ENCODE data around the gene FERD3L.
"Not testable (repeated sequence)": the region's sequence is repeated elsewhere in the genome, so short reads cannot be mapped to it uniquely, and the experiment has no call there.

The FERD3L gene

GRCh38 chr7:19144661-19145433, at the start of gene FERD3L:
FERD3L (minus strand) TSS chr7:19145421; CDS start chr7:19145362, 59 bp downstream.
- in situ Hi-C loops (cut with MboI; ENCODE audit: low sequenced_read_pairs), result no loop called here

GRCh38 chr7:19194417-19194816, 49.2 kb upstream of the FERD3L start:
- in situ Hi-C loops (cut with MboI; ENCODE audit: low sequenced_read_pairs), result not testable (repeated sequence)

GRCh38 chr7:19181634-19182033, 36.4 kb upstream of the FERD3L start:
- in situ Hi-C loops (cut with MboI; ENCODE audit: low sequenced_read_pairs), result no loop called here

GRCh38 chr7:19178595-19178994, 33.4 kb upstream of the FERD3L start:
- in situ Hi-C loops (cut with MboI; ENCODE audit: low sequenced_read_pairs), result no loop called here

GRCh38 chr7:19177269-19177668, 32.0 kb upstream of the FERD3L start:
- in situ Hi-C loops (cut with MboI; ENCODE audit: low sequenced_read_pairs), result no loop called here

- in situ Hi-C loops (cut with MboI; ENCODE audit: low sequenced_read_pairs), result no loop called here
Measured at GRCh38 chr7:19175241-19175640, 30.0 kb upstream of the FERD3L start.

- in situ Hi-C loops (cut with MboI; ENCODE audit: low sequenced_read_pairs), result no loop called here
Measured at GRCh38 chr7:19161671-19162070, 16.4 kb upstream of the FERD3L start.

- in situ Hi-C loops (cut with MboI; ENCODE audit: low sequenced_read_pairs), result no loop called here
Measured at GRCh38 chr7:19146699-19147098, 1.5 kb upstream of the FERD3L start.

GRCh38 chr7:19145434-19146115, 354 bp upstream of the FERD3L start:
- in situ Hi-C loops (cut with MboI; ENCODE audit: low sequenced_read_pairs), result no loop called here

GRCh38 chr7:19143881-19144574, 1.2 kb downstream of the FERD3L start:
- in situ Hi-C loops (cut with MboI; ENCODE audit: low sequenced_read_pairs), result no loop called here

GRCh38 chr7:19139706-19140327, 5.4 kb downstream of the FERD3L start:
- in situ Hi-C loops (cut with MboI; ENCODE audit: low sequenced_read_pairs), result no loop called here

GRCh38 chr7:19133886-19134285, 11.3 kb downstream of the FERD3L start:
- in situ Hi-C loops (cut with MboI; ENCODE audit: low sequenced_read_pairs), result no loop called here

- in situ Hi-C loops (cut with MboI; ENCODE audit: low sequenced_read_pairs), result no loop called here
Measured at GRCh38 chr7:19133390-19133789, 11.8 kb downstream of the FERD3L start.

- in situ Hi-C loops (cut with MboI; ENCODE audit: low sequenced_read_pairs), result no loop called here
Measured at GRCh38 chr7:19128856-19129255, 16.4 kb downstream of the FERD3L start.

- in situ Hi-C loops (cut with MboI; ENCODE audit: low sequenced_read_pairs), result no loop called here
Measured at GRCh38 chr7:19121977-19122588, 23.1 kb downstream of the FERD3L start.

- in situ Hi-C loops (cut with MboI; ENCODE audit: low sequenced_read_pairs), result no loop called here
Measured at GRCh38 chr7:19119870-19120486, 25.2 kb downstream of the FERD3L start.

- in situ Hi-C loops (cut with MboI; ENCODE audit: low sequenced_read_pairs), result no loop called here
Measured at GRCh38 chr7:19119372-19119771, 25.8 kb downstream of the FERD3L start.

- in situ Hi-C loops (cut with MboI; ENCODE audit: low sequenced_read_pairs), result no loop called here
Measured at GRCh38 chr7:19118636-19119371, 26.4 kb downstream of the FERD3L start.

GRCh38 chr7:19117870-19118608, 27.2 kb downstream of the FERD3L start:
- in situ Hi-C loops (cut with MboI; ENCODE audit: low sequenced_read_pairs), result no loop called here
